ENCODE measurements around the gene UIMC1.

Gene UIMC1

DNA sequence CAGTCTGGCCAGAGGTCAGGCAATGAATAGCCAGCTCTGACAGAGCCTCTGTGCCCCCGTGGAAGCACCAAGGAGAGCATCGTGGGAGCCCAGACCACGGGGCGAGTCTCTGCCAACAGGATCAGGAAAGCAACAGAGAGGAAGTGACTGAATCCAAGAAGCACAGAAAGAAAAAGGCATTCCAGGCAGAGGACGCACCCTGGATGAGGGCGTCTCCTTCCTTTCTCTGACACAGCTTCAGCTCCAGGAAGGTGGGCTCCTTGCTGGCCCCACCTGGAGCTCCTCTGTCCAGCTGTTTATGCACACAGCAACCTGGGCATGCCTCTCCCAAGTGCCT, 124.0 kb downstream of the UIMC1 start:
- Histone ChIP-seq H3K9me3 (ENCODE audit: control insufficient read depth, insufficient read depth, low read length) (no peaks in the 10 kb centered on the region), H3K27me3 (ENCODE audit: control insufficient read depth, insufficient read depth, low read length) (no peaks in the 10 kb centered on the region), H3K27ac (ENCODE audit: low read depth, low read length) (no peak overlapping the region), H3K9ac (ENCODE audit: low read depth, low read length) (no peak overlapping the region), H3K4me3 (ENCODE audit: low read depth, low read length) (no peak overlapping the region), H3K4me1 (ENCODE audit: control insufficient read depth, insufficient read depth, low read length) (no peaks in the 10 kb centered on the region), H3K36me3 (ENCODE audit: control insufficient read depth, insufficient read depth, low read length) (no peaks in the 10 kb centered on the region)

DNA sequence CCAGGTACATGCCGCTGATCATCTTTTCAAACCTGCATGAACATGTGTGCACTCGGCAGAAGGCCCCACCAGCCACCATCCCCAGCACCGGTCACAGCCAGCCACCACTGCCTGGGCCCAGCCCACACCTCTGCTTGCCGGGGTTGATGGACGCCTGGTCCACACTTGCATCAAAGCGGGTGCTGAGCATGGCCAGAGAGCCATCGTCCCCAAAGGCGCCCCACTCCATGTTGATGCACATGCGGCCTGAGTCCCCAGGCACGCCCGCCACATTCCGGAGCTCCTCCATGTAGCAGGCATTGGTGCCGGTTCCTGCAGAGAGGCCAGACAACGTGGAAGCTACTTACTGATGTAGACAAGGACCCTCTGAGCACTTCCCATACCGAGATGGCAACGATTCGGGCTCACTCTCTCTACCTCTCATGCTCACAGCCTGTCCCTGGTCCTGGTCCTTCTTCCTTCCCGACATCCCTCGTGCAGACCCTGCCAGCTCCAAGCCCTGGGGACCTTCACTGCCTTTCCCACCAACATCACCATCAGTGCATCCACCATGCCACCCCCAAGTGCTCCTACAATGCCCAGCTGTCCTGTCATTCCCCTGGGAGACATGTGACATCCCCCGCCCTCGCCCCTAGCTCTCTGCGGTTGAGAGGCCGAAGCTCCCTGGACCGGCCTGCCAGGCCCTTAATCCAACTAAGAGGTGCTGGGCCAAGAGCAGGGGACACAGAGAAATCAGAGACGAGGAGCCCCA, 124.6 kb downstream of the UIMC1 start:
- no peaks in the 10 kb centered on the region for H3K36me3 ChIP-seq (ENCODE audit: control insufficient read depth, insufficient read depth, low read length)
- no peaks in the 10 kb centered on the region for H3K9me3 ChIP-seq (ENCODE audit: control insufficient read depth, insufficient read depth, low read length)
- no peaks in the 10 kb centered on the region for H3K27me3 ChIP-seq (ENCODE audit: control insufficient read depth, insufficient read depth, low read length)
- H3K4me3 ChIP-seq (ENCODE audit: low read depth, low read length), result no peak overlapping the region
- H3K4me1 ChIP-seq (ENCODE audit: control insufficient read depth, insufficient read depth, low read length), result no peaks in the 10 kb centered on the region
- H3K27ac ChIP-seq (ENCODE audit: low read depth, low read length), result no peak overlapping the region
- no peak overlapping the region for H3K9ac ChIP-seq (ENCODE audit: low read depth, low read length)

DNA sequence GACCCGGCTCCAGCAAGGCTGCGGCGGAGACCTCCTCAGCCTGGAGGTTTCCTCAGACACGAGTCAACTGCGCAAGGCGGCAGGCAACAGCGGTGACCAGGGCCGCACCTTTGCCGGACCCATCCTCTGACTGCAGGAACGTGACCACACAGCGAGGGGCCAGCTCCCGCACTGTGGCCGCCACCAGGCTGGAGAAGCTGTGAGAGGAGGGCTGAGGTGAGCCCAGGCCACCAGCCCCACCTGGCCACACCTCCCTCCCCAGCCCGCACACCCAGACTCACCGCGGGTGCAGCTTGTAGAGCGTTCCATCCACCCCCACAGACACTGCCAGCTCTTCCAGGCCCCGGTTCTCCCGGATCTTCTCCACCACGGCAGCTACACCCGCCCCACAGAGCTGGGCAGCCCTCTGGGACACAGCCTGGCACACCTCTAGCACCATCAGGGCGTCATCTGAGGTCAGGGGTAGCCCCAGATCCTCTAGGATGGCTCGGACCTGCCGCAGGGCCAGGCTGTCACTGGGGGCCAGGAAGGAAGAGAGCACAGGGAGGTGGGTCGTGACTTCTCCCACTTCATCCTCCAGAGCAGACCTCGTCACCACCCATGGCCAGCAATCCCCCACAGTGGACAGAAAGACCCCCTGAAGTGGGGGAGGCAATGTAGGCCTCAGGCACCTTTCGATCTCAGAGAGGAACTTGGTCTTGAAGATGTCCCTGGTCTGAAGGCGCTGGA, 125.4 kb downstream of the UIMC1 start:
- H3K27me3 ChIP-seq (ENCODE audit: control insufficient read depth, insufficient read depth, low read length), result no peaks in the 10 kb centered on the region
- H3K27ac ChIP-seq (ENCODE audit: low read depth, low read length), result no peak overlapping the region
- no peaks in the 10 kb centered on the region for H3K4me1 ChIP-seq (ENCODE audit: control insufficient read depth, insufficient read depth, low read length)
- H3K36me3 ChIP-seq (ENCODE audit: control insufficient read depth, insufficient read depth, low read length), result no peaks in the 10 kb centered on the region
- no peak overlapping the region for H3K4me3 ChIP-seq (ENCODE audit: low read depth, low read length)
- H3K9me3 ChIP-seq (ENCODE audit: control insufficient read depth, insufficient read depth, low read length), result no peaks in the 10 kb centered on the region
- H3K9ac ChIP-seq (ENCODE audit: low read depth, low read length), result no peak overlapping the region

DNA sequence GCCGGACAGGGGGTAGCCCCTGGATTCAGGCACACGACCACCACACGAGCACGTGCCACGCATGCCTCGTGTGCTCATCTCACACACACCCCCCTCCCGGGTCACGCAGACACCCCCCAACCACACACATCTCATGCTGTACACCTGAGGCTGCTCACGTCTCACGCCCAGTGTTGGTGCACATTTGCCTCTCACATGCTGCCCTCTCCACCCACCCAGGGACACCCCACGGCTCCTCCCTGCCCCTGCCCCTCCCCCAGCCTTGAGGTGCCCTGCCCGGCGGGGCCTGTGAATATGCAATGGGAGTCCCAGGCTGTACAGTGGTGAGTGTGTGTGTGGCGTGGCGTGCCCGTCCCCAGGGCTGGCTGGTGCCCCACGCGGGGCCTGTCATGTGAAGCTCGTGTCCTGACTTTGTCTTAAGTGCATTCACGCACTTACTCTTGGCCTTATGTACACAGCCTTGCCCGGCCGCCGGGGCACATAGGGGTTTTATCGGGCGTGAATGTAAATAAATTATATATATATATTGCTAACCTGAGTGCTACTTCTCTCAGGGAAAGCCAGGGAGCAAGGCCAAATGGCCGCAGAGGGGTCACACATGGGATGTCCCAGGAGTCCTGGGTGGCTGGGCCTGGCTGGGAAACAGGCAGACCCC, 126.1 kb downstream of the UIMC1 start:
- H3K36me3 ChIP-seq (ENCODE audit: control insufficient read depth, insufficient read depth, low read length), result no peaks in the 10 kb centered on the region
- no peak overlapping the region for H3K27ac ChIP-seq (ENCODE audit: low read depth, low read length)
- H3K9me3 ChIP-seq (ENCODE audit: control insufficient read depth, insufficient read depth, low read length), result no peaks in the 10 kb centered on the region
- H3K4me1 ChIP-seq (ENCODE audit: control insufficient read depth, insufficient read depth, low read length), result no peaks in the 10 kb centered on the region
- no peaks in the 10 kb centered on the region for H3K27me3 ChIP-seq (ENCODE audit: control insufficient read depth, insufficient read depth, low read length)
- H3K9ac ChIP-seq (ENCODE audit: low read depth, low read length), result no peak overlapping the region
- no peak overlapping the region for H3K4me3 ChIP-seq (ENCODE audit: low read depth, low read length)

DNA sequence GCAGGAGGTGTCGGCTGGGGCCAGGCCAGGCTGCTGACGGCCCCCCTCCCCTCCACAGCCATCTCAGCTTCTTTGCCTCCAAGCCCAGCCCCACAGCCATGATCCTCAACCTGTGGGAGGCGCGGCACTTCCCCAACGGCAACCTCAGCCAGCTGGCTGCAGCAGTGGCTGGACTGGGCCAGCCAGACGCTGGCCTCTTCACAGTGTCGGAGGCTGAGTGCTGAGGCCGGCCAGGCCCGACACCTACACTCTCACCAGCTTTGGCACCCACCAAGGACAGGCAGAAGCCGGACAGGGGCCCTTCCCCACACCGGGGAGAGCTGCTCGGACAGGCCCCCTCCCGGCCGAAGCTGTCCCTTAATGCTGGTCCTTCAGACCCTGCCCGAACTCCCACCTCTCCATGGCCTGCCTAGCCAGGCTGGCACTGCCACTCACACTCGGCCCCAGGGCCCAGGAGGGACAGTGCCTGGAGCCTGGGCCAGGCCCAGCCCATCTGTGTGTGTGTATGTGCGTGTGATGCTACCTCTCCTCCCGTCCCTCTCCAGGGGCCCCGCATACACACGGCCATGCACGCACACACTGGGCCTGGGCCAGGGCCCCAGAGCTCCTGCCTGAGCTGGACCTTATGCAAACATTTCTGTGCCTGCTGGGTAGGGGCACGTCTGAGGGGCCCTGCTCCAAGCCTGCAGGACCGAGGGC, 126.8 kb downstream of the UIMC1 start:
- Histone ChIP-seq H3K9ac (ENCODE audit: low read depth, low read length) (no peak overlapping the region), H3K4me3 (ENCODE audit: low read depth, low read length) (no peak overlapping the region), H3K9me3 (ENCODE audit: control insufficient read depth, insufficient read depth, low read length) (no peaks in the 10 kb centered on the region), H3K27ac (ENCODE audit: low read depth, low read length) (no peak overlapping the region), H3K4me1 (ENCODE audit: control insufficient read depth, insufficient read depth, low read length) (no peaks in the 10 kb centered on the region), H3K36me3 (ENCODE audit: control insufficient read depth, insufficient read depth, low read length) (no peaks in the 10 kb centered on the region), H3K27me3 (ENCODE audit: control insufficient read depth, insufficient read depth, low read length) (no peaks in the 10 kb centered on the region)

DNA sequence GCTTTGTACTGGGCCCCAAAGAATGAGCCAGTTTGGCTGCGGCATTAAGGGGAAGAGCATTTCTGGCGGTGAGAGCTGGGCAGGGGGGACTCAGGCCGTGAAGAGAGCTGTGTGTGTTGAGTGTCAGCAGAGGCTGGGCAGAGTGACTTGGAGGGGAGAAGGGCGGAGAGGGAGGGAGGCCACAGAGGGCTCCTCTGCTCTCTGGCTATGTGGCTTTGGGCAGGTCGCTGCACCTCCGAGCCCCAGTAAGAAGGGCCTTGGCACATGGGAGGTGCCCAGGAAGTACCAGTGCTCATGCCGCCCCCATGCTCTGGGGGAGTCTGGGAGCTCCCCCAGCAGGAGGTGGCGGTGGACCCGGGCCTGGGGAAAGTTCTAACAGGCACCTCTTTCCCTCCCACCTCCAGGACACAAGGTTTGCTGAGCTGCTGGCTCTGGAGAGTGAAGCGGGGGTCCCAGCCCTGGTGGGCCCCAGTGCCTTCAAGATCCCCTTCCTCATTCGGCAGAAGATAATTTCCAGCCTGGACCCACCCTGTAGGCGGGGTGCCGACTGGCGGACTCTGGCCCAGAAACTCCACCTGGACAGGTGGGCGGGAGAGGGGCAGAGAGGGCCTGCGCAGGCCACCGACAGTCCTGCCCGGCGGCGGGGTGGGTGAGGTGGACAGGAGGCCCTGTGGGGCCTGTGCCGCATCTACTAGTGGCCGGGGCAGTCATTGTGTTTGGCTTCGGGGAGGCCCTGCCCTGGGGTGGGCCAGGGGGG, 127.5 kb downstream of the UIMC1 start:
- H3K9ac ChIP-seq (ENCODE audit: low read depth, low read length), result no peak overlapping the region
- H3K36me3 ChIP-seq (ENCODE audit: control insufficient read depth, insufficient read depth, low read length), result no peaks in the 10 kb centered on the region
- no peaks in the 10 kb centered on the region for H3K4me1 ChIP-seq (ENCODE audit: control insufficient read depth, insufficient read depth, low read length)
- H3K9me3 ChIP-seq (ENCODE audit: control insufficient read depth, insufficient read depth, low read length), result no peaks in the 10 kb centered on the region
- no peaks in the 10 kb centered on the region for H3K27me3 ChIP-seq (ENCODE audit: control insufficient read depth, insufficient read depth, low read length)
- H3K4me3 ChIP-seq (ENCODE audit: low read depth, low read length), result no peak overlapping the region
- H3K27ac ChIP-seq (ENCODE audit: low read depth, low read length), result no peak overlapping the region

DNA sequence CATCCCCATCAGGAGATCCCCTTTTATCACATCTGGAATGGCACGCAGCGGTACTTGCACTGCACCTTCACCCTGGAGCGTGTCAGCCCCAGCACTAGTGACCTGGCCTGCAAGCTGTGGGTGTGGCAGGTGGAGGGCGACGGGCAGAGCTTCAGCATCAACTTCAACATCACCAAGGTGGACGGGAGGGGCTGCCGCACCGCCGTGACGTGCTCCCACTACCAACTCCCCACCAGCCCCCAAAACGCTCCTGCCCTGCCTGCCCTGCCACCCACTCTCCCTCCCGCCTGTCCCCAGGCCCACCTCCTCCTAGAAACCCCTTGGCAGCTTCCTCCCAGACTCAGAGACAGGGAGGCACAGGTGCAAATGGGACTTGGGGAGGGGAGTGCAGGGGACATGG, 128.1 kb downstream of the UIMC1 start:
- no peak overlapping the region for H3K4me3 ChIP-seq (ENCODE audit: low read depth, low read length)
- no peaks in the 10 kb centered on the region for H3K36me3 ChIP-seq (ENCODE audit: control insufficient read depth, insufficient read depth, low read length)
- no peaks in the 10 kb centered on the region for H3K27me3 ChIP-seq (ENCODE audit: control insufficient read depth, insufficient read depth, low read length)
- no peaks in the 10 kb centered on the region for H3K4me1 ChIP-seq (ENCODE audit: control insufficient read depth, insufficient read depth, low read length)
- H3K27ac ChIP-seq (ENCODE audit: low read depth, low read length), result no peak overlapping the region
- H3K9ac ChIP-seq (ENCODE audit: low read depth, low read length), result no peak overlapping the region
- no peaks in the 10 kb centered on the region for H3K9me3 ChIP-seq (ENCODE audit: control insufficient read depth, insufficient read depth, low read length)

DNA sequence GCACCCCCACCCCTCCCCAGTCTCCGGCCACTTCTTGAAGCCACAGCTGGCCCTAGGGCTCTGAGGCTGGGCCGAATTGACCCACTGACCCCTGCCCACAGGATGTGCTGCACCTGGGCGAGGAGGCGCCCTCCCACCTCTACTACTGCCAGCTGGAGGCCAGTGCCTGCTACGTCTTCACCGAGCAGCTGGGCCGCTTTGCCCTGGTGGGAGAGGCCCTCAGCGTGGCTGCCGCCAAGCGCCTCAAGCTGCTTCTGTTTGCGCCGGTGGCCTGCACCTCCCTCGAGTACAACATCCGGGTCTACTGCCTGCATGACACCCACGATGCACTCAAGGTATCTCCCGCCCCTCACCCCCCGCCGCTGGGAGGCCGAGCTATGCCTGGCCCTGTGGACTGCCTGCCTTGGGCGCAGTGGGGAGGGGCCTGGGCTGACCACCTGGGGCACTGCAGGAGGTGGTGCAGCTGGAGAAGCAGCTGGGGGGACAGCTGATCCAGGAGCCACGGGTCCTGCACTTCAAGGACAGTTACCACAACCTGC, 128.7 kb downstream of the UIMC1 start:
- Histone ChIP-seq H3K4me3 (ENCODE audit: low read depth, low read length) (no peak overlapping the region), H3K9me3 (ENCODE audit: control insufficient read depth, insufficient read depth, low read length) (no peaks in the 10 kb centered on the region), H3K36me3 (ENCODE audit: control insufficient read depth, insufficient read depth, low read length) (no peaks in the 10 kb centered on the region), H3K27me3 (ENCODE audit: control insufficient read depth, insufficient read depth, low read length) (no peaks in the 10 kb centered on the region), H3K4me1 (ENCODE audit: control insufficient read depth, insufficient read depth, low read length) (no peaks in the 10 kb centered on the region), H3K9ac (ENCODE audit: low read depth, low read length) (no peak overlapping the region), H3K27ac (ENCODE audit: low read depth, low read length) (no peak overlapping the region)

DNA sequence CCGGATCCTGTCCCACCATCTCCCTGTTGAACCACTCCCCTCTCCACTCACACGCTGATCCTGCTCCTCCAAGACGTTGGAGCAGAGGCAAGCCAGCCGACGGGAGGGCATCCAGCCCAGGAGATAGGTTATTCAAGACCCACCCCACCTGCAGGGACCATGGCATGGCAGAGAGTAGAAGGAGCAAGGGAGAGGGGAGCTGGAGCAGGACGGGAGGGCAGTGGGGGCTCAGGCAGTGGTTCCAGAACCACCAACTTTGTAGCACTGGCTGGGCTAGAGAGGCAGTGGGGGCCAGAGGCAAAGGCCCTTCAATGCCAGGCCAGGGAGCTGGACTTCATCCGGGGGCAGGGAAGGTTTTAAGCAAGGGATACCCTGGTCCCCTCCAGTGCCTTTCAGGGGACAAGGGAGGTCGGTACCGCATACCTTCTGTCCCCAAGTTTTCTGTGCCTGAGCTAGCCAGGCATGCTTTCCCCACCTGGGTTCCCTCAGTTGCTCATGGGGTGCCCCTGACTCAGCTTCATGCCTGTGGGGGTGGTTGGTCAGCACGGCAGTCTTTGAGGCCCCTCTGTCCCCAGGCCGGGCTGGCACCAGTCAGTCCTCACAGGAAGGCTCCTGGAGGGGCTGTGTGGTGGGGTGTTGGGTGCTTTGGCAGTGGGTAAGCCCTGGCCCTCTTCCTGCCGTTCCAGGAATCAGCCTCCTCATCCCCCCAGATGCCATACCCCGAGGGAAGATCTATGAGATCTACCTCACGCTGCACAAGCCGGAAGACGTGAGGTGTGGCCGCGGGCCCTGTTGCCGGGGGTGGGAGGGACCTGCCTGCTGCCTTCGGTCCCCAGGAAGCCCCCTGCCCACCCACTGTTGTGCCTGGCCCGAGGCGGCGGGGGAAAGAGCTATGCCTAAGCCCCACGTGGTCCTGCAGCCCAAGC, 129.8 kb downstream of the UIMC1 start:
- H3K9me3 ChIP-seq (ENCODE audit: control insufficient read depth, insufficient read depth, low read length), result no peaks in the 10 kb centered on the region
- H3K4me3 ChIP-seq (ENCODE audit: low read depth, low read length), result no peak overlapping the region
- no peak overlapping the region for H3K27ac ChIP-seq (ENCODE audit: low read depth, low read length)
- H3K36me3 ChIP-seq (ENCODE audit: control insufficient read depth, insufficient read depth, low read length), result no peaks in the 10 kb centered on the region
- H3K4me1 ChIP-seq (ENCODE audit: control insufficient read depth, insufficient read depth, low read length), result no peaks in the 10 kb centered on the region
- H3K9ac ChIP-seq (ENCODE audit: low read depth, low read length), result no peak overlapping the region
- no peaks in the 10 kb centered on the region for H3K27me3 ChIP-seq (ENCODE audit: control insufficient read depth, insufficient read depth, low read length)
